ENCODE data around the gene DKKL1.
A peak's percentile ranks its signal among the peaks of the same experiment; 100 is the strongest.

DKKL1 gene

DNA sequence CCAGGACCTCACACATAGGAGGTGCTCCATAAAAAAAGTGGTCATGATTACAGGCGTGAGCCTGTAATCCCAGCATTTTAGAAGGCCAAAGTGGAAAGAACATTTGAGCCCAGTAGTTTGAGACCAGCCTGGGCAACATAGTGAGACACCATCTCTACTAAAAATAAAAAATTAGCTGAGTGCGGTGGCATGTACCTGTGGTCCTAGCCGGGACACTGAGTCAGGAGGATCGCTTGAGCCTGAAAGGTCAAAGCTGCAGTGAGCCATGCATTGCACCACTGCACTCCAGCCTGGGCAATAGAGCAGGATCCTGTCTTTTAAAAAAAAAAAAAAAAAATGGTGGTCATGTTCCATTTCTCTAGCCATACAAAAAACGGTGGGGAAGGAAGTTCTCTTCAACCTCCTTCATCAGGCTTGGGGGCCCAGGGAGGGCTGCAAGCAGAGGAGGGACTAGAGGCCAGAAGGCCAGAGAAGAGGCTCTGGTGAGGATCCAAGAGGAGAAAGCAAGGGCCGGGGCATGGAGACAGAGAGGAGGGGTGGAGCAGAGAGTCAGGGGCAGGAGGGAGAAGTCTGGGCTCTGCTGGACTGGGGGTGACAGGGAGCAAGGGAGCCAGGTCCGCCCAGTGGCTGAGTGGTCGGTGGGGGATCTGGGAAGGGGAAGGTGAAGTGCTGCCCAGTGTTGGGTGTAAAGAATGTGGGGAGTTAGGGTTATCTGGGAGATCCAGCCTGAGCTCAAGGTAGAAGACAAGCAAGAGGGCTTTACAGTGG is 33.2 kb downstream of the DKKL1 start:
- DNase-seq = no peak

DNA sequence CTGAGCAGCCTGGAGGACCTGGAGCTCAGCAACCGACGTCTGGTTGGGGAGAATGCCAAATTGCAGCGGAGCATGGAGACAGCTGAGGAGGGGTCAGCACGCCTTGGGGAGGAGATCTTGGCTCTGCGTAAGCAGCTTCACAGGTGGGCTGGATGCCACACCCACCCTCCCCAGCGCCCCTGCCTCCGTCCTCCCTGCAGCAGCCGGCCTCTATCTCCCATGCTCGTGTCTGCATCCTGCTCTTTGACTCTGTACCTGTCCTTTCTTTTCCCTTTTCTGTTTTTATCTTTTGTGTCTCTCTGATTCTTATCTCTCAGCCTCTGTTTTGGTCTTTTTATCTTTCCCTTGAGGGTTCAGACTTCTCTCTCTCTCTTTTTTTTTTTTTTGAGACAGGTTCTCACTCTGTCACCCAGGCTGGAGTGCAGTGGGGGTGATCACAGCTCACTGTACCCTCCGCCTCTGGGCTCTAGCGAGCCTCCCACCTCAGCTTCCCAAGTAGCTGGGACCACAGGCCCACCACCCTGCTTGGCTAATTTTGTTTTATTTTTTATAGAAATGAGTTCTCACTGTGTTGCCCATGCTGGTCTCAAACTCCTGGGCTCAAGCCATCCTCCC is 34.4 kb downstream of the DKKL1 start:
- no peak for DNase-seq

DNA sequence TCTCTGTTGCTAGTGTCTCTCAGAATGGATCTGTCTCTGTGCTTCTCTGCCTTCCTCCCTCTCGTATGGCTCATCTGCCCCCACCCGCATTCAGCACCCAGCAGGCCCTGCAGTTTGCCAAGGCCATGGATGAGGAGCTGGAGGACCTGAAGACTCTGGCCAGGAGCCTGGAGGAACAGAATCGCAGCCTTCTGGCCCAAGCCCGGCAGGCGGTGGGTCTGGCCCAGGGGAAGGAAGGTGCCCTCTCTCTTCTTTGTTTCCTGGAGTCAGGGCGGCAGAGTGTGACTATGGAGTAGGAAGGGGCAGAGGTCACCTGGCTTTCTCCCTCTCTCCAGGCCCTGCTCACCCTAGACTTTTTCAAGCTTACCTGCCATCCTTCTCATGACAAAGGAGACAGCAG is 35.3 kb downstream of the DKKL1 start:
- DNase-seq = no peak

DNA sequence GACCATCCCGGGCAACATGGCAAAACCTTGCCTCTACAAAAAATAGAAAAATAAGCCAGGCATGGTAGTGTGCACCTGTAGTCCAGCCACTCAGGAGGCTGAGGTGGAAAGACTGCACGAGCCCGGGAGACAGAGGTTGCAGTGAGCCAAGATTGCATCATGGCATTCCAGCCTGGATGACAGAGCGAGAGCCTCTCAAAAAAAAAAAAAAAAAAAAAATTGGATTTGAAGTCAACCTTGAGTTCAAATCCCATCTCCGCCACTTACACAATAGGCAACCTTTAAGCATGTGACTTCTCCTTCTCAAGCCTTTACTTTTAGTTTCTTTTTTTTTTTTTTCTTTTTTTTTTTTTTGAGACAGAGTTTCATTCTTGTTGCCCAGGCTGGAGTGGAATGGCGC is 36.4 kb downstream of the DKKL1 start:
- DNase-seq = no peak

DNA sequence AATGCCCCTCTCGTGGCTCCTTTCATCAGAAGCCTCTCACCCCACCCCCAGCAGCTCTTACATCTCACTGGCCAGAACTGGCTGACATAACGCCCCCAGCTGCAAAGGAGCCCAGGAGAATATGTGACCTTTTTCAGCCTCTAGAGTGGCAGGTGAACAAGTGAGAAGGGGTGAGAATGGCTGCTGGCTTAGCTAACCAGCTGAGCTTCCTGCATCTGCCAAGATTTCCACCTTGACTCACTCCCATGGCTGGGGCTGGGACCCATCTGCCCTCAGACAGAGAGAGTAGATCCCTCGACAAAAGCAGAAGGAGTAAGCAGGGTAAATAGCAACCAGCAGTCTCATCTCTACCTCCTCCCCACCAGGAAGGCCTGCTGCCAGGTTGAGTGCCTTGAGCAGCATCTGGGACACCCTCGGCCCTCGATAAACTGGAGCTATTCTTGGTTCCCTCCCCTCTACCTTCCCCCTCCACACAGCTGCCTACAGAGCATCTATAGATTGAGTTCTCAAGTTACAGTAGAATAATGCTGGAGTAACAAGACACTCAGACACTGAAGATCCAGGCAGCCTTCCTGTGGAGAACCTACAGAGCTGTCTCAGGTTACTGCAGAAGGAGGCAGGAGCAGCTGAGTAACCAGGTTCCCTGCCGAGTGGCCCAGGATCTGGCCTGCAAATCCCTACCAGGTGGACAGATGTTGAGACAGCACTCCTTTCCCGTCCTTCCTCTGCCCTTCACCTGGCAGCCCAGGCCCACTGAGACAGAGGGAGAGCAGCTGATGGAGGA is 39.9 kb downstream of the DKKL1 start:
- DNase-seq = no peak

DNA sequence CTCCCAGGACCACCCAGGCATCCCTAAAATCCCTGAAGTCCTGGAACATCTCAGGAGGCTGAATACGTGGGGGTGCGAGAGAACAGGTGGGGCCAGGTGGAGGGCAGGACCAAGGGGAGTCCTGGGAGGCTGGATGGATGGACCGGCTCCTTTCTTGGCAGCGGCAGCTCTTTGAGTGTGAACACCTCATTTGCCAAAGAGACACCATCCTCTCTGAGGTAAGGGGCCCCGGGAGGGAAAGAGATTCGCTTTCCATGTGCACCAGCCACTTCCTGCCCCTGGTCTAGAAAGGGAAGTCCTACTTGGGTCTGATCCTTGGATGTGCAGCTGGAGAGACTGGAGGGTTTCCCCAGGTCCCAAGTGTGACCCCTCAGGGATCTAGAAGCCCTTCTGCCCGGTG is 43.4 kb downstream of the DKKL1 start:
- no peak for DNase-seq

DNA sequence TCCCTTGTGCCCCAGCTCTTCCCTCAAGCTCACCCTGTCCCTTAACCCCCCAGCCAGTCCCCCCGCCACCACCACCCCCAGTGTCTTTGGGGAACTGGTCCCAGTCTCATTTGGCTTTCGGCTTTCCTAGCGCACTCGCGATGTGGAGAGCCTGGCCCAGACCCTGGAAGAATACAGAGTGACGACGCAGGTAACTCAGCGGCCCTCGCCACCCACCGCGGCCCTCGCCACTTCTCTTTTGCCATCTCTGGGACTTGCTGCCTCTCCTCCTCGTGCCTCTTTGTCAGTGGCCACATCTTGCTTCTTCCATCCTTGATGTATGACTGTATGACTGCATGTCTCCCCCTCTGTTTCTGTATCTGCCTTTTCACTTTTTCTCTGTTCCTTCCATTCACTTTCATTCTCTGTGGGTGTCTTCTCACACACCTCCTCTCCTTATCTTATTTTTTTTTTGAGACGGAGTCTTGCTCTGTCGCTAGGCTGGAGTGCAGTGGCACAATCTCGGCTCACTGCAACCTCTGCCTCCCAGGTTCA is 43.9 kb downstream of the DKKL1 start:
- DNase-seq = no peak

DNA sequence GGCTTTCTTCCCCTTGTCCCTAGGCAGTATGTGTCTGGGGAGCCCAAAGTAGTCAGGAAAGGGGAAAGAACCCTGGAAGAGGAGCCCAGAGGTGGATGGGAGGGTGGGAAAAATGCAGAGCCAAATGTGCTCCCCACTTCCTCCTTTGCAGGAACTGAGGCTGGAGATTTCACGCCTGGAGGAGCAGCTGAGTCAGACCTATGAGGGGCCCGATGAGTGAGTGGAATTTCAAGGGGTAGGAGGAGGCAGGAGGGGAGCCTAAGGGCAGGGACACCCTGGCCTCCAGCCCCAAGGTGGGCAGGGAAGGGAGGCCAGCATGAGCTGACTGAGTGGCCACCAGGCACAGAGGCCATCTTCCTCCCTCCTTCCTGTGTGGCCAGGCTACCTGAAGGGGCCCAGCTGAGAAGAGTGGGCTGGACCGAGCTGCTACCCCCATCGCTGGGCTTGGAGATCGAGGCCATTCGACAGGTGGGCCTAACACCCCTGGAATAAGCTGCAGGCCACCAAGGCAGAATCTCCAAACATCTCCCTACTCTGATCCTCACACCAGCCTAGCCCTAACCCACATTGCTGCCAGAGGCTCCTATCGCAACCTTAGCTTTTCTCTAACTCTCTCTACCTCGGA is 45.3 kb downstream of the DKKL1 start:
- no peak for DNase-seq

DNA sequence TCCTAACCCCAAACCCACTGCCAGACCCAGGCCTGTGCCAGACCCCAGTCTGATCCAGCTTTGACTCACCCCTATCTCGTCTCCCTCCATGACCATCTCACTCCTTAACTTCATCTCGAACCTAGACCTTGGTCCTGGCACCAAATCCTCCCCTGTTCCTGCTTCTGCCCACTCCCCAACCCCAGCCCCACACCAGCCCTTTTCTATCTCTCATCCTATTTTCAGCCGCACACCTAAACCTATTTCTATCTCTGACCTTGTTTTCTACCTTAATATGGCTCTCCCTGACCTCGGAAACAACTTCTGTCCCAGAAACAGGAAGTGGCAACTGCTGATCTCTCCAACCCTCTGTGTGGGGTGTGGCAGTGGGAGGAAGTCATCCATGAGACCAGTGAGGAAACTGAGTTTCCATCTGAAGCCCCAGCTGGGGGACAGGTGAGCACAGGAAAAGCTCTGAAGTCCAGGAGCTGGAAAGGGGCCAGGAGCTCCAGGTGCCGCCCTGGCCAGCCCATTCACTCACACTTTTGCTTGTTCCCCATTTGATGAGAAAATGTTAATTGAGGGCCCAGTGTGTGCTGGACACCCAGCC is 45.9 kb downstream of the DKKL1 start:
- DNase-seq = peak in 1 of 2 experiments; percentile 35

DNA sequence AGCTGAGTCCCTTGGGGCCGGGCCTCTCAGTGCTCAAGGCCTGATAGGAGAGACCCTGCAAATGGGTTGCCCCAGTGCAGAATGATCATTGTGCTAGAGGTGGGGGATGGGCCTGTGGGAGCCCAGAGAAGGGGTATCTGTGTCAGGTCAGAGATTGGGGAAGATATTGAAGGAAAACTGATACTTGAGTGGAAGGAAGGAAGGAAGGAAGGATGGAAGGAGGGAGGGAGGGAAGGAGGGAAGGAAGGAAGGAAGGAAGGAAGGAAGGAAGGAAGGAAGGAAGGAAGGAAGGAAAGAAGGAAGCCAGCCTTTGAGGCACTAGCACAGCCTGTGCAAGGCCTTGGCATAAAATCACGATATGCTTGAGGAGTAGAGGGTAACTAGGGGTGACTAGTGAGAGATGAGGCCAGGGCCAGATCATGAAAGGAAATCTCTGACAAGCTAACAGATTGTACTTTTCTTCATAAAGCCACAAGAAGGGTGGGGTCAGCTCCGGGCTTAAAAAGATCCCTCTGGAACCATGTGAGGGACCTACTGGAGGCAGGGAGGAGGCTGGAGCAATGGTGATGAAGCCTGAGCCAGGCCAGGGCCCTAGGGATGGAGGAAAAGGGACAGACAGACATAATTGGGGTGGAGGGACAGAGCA is 48.1 kb downstream of the DKKL1 start:
- DNase-seq = no peak

DNA sequence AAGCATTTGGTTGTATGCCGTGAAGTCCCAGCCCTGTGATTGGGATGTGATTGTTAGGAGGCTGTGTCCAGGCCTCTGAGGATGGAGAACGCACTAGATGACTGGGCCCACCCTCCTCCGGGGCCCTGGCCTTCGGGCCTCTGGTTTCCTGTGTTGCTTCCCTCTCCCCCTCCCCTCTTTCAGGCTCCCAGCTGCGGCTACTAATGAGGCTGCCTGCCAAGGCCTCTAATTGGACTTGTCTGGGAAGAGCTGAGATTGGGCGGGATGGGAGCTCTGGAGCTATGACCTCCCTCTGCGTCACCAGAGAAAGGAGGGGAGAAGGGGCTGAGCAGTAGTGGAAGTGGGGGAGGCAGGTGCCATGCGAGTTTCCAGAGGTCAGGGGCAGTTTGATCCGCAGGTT is 49.7 kb downstream of the DKKL1 start:
- no peak for DNase-seq

DNA sequence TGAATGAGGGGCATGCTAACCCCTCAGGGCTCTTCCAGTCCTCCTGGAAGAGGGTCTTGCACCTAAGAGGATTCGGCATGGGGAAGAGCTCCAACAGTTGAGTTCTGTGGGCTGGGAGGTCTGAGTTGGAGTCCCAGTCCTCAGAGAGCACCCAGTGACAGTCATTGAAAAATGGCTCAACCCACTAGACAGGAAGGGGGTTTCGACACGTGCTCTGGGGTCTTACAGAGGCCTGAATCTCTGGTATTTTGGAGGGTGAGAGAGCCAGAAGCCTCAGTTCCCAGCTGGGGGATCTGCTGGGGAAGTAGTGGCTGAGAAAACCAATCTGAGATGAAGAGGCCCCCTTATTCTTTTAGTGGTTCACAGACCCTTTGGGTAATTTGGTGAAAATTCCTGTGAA is 50.6 kb downstream of the DKKL1 start:
- no peak for DNase-seq

DNA sequence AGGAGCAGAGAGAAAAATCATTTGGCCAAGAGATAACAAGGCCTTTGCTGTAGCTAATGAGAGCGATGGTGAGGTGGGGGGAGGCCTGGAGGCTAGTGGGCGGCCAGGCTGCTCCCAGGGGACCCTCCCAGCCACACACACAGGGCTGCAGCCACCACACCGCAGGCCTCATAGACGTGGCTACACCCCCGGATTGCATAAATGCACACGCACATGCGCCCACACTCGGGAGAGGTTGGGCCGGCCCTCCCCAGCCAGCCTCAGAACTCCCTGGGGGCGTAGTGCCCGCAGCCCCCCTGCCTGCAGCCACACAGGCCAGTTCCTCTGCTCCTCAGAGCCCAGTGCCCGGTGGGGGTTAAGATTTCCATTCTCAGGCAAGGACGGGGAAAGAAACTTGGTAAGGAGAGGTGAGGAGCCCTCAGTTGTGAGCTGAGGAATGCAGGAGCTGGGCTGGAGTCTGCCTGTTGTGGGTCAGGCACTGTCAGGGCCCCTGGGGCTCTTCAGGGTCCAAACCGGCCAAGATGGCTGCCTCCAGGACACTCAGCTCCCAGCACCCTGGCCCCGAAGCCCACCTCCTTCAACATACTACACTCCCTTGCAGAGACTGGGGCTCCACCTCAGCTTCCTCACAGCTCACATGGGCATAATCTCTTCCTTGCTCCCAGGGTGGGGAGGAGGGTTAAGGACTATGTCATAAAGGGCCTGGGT is 51.6 kb downstream of the DKKL1 start:
- DNase-seq = no peak

DNA sequence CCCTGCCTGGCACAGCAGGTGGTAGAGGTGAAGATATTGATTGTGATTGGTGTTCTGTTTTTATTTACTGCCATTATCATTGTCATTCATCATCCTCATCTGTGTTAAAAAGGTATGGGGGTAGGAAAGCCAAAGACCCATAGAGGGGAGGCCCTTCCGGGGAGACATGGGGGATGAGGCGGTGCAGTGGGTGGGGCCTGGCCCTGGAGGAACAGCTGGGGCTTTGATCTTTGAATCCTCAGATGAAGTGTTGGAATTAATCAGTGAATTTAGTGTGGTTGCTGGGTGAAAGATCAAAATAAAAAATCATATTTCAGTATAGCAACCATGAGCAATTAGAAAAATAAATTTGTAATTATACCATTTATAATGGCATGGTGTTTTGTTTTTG is 52.1 kb downstream of the DKKL1 start:
- DNase-seq = no peak

DNA sequence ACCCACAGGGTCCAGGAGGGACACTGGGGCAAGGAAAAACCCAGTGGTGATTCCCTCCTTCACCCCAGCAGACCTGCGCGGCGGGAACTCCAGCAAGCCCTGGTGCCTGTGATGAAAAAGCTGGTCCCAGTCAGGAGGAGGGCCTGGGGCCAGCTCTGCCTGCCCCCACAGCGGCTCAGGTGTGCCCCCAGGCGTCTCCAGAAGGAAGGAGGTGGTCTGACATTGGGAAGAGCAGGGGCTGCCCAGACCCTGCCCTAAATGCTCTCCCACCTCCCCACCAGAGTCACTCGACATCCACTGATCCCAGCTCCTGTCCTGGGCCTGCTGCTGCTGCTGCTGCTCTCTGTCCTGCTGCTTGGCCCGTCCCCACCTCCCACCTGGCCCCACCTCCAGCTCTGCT is 53.4 kb downstream of the DKKL1 start:
- no peak for DNase-seq

DNA sequence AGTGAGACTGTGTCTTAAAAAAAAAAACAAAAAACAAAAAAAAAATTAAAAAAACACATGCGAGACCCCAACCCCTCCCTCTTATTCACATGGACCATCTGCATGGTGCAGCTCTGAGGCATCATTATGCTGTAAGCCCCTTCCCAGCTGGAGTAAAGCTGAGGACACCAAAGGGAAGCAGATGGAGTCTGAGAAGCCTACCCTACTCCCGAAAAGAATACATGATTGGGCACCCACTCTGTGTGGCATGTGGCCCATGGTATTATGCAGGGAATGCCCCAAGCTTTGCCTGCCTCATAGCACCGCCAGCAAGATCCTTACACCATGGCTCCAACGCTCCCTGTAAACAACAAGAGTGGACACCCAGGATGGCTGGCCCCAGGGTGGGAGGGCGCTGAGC is 54.8 kb downstream of the DKKL1 start:
- DNase-seq = no peak

DNA sequence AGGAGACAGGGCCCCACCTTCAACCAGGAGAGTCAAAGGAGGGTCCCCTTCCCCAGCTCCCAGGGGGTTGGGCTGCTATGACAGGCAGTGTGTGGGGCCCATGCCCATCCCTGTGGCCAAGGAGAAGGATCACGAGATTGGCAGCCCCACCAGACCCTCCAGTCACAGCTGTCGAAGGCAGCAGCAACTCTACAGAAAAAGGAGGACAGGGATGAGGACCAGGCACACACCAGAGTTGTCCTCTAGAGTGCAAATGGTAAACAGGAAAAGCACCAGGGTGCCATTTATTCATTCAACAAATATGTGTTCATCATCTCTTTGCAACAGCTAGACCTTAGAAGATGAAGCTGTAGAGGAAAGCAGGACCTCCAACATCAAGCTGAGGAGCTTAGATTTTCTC is 55.5 kb downstream of the DKKL1 start:
- DNase-seq = no peak

DNA sequence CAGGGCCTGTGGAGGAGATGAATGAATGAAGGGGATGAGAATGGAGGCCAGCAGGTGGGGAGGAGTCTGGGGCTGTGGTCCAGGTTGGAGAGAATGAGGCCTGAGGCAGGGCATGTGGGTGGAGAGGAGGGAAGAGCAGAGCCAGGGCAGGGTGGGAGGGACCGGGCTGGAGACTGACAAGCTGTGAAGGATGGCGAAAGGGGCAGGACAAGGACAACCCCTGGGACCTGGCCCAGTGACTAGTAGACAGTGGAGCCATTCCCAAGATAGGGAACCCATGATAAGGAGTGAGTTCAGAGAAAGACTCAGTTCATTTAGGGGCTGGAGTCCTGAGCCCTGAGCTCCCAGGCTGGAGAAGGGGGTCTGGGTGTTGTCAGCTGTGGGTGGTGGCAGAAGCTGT is 56.5 kb downstream of the DKKL1 start:
- no peak for DNase-seq

DNA sequence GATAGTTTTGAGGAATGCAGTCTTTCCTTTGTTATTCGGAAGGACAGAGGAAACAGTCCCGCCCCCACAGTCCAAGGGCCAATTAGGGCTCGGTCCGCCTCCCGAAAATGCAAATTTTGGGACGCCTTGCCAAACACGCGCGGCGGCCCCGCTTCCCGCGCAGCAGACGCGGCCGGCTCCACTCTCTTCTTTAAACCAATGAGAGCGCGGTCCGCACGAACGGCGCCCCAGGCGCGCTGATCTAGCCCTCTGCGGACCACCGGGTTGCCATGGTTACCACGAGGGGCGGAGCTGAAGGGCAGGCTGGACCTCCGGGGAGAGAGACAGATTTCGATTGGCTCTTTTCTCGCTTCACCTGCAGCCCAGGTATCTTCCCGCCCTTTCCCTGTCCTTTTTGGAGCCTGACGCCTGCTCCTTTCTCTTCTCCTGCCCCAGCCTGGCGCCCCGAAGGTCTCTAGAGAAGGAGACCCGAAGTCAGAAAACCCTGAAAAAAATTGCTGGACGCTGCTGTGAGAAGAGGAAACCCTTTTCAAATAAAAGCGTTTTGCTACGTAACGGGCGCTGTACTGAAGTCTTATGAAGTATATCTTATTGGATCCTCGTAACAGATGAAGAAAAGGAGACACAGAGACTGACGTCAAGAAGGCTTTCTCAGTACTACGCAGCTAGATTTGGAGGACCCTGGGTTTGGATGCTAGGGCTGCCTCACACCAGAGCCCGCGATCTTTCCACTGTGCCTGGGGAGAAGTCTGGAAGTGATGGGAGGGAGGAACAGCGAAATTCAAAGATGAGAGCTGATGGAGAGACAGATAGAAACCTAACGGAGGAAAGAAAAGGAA is 57.6 kb downstream of the DKKL1 start:
- peak; percentile 63 to 67 for DNase-seq

DNA sequence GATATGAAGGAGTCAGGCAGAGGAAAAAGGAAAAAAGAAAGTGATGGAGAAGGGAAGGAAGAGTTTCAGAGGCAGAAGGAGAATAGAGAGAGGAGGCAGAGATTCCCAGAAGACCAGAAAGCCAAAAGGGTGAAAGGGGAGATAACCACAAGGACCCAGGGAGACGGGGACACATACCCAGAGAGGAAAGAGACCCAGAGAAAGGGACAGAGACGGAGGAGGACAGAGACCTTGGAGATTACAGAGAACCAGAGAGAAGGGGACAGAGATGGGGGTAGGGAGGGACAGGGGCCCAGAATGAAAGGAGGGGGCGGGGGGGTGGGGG is 58.2 kb downstream of the DKKL1 start:
- no peak for DNase-seq
